SU-DHL-6 (cell line): ENCODE data around the gene DUSP19.

Source experiments
- EZH2phosphoT487 ChIP-seq: fragments of 200-600 bp; sonication (generic), shearing (Covaris generic); conservative IDR thresholded peaks from 2 replicates; pipeline ENCODE4 v1.6.1; 2018; ENCODE audit warnings: mild to moderate bottlenecking, antibody characterized with exemption, low read length, moderate library complexity, mixed read lengths
- TF ChIP-seq, protein P1 (sequence below): fragments of 200-600 bp; sonication (generic); IDR thresholded peaks from one replicate; pipeline ENCODE4 v1.5.1; 2017; ENCODE audit warnings: antibody characterized with exemption, mild to moderate bottlenecking, low read length, moderate library complexity; ENCODE audit not compliant: insufficient read depth, poor library complexity, severe bottlenecking

GRCh38 chr2:183029219-183029618, 49.3 kb upstream of the DUSP19 start:
- TF ChIP-seq, protein P1, sequence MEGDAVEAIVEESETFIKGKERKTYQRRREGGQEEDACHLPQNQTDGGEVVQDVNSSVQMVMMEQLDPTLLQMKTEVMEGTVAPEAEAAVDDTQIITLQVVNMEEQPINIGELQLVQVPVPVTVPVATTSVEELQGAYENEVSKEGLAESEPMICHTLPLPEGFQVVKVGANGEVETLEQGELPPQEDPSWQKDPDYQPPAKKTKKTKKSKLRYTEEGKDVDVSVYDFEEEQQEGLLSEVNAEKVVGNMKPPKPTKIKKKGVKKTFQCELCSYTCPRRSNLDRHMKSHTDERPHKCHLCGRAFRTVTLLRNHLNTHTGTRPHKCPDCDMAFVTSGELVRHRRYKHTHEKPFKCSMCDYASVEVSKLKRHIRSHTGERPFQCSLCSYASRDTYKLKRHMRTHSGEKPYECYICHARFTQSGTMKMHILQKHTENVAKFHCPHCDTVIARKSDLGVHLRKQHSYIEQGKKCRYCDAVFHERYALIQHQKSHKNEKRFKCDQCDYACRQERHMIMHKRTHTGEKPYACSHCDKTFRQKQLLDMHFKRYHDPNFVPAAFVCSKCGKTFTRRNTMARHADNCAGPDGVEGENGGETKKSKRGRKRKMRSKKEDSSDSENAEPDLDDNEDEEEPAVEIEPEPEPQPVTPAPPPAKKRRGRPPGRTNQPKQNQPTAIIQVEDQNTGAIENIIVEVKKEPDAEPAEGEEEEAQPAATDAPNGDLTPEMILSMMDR: no peak
- no peak for TF ChIP-seq EZH2phosphoT487
